Tibial nerve (tissue), 4 donors: Measurements from ENCODE around the gene PLCB2. TPM values are rescaled to one million over a fixed set of nuclear protein-coding genes. Genes with fewer than 3 reads are reported as not detected.

Source experiments
- DNase-seq, 2 donors: peaks; one replicate each; pipeline ENCODE4 v3.0.0-alpha.2; 2019; ENCODE audit warnings: low spot score in 2 of 2
- H3K27ac ChIP-seq, 4 donors: fragments of 200-600 bp; sonication (generic) in 3 of 4; one replicate each; pipeline ENCODE4 v1.5.1; 2017 to 2019; ENCODE audit warnings: mild to moderate bottlenecking in 1 of 4
- H3K27me3 ChIP-seq, 2 donors: fragments of 200-600 bp; sonication (generic) in 1 of 2; one replicate each; pipeline versions ENCODE4 v1.5.1 to v1.6.0; 2017 to 2019
- H3K36me3 ChIP-seq, 3 donors: fragments of 200-600 bp; sonication (generic); one replicate each; pipeline ENCODE4 v1.5.1; 2018 to 2019
- H3K4me1 ChIP-seq, 4 donors: fragments of 200-600 bp; sonication (generic) in 3 of 4; one replicate each; pipeline ENCODE4 v1.5.1; 2017 to 2019
- H3K4me3 ChIP-seq, 4 donors: fragments of 200-600 bp; sonication (generic) in 3 of 4; one replicate each; pipeline ENCODE4 v1.5.1; 2017 to 2019; ENCODE audit warnings: mild to moderate bottlenecking in 1 of 4, moderate library complexity in 1 of 4
- H3K9me3 ChIP-seq, 4 donors: fragments of 200-600 bp; sonication (generic) in 3 of 4; one replicate each; pipeline ENCODE4 v1.5.1; 2017 to 2019
- EP300 ChIP-seq, 2 donors: sonication (generic); formaldehyde crosslinking; IDR thresholded peaks; one replicate each; pipeline ENCODE4 v1.6.1; 2017; ENCODE audit warnings: antibody characterized with exemption in 2 of 2, mild to moderate bottlenecking in 1 of 2
- POLR2A ChIP-seq, 2 donors: fragments of 450-650 bp; IDR thresholded peaks; one replicate each; pipeline ENCODE4 v1.6.1; 2017; ENCODE audit warnings: antibody characterized with exemption in 2 of 2, mild to moderate bottlenecking in 2 of 2, moderate library complexity in 2 of 2
- WGBS, 2 donors: methylation state at CpG; one replicate each; pipeline ENCODE4 v1.1.5; 2018; 5-methylcytosine and 5-hydroxymethylcytosine counted together
- total RNA-seq, 4 donors: library from RNA; depleted of rRNA; stranded (reverse); fragments of >200 nt; gene quantifications; one replicate each; pipeline ENCODE4 v1.1.0, GENCODE V29; 2016
- TF ChIP-seq, protein P1 (sequence below), 5 experiments: fragments of 200-600 bp in 3 of 5; fragments of 450-650 bp in 2 of 5; sonication (generic) in 3 of 5; IDR thresholded peaks; one replicate each; pipeline ENCODE4 v1.5.1; 2016 to 2019; ENCODE audit warnings: antibody characterized with exemption in 5 of 5, mild to moderate bottlenecking in 3 of 5, moderate library complexity in 2 of 5

PLCB2 gene
- total RNA-seq, 4 donors from 2014 or later: 14.9 to 42.3 (median 17.0) TPM

DNA sequence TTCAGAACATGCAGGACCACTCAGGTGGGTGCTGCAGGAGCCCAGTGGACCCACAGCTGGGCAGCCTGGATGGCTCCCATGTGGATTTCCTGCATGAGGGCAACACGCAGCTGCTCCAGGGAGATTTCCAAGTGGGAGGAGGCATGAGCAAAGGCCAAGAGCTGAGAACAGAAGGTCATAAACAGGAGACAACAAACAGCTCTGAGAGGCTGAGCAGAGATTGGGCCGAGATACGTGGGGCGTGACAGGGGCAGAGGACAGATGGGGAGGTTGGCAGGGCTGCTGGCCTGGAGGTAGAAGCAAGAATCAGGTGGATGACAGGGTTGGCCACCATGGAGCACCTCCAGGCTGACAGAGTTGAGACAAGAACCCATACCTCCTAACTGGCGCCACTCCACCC lies 46.0 kb upstream of the PLCB2 start:
- DNase-seq: no peak
- H3K27ac ChIP-seq: peak overlapping the region in 1 of 4 donors; percentile 29
- peaks cover 0 to 30% (median 10%) of the 10 kb centered on the region in 4 donors for H3K4me1 ChIP-seq
- H3K9me3 ChIP-seq: no peaks in the 10 kb centered on the region
- TF ChIP-seq, protein P1, sequence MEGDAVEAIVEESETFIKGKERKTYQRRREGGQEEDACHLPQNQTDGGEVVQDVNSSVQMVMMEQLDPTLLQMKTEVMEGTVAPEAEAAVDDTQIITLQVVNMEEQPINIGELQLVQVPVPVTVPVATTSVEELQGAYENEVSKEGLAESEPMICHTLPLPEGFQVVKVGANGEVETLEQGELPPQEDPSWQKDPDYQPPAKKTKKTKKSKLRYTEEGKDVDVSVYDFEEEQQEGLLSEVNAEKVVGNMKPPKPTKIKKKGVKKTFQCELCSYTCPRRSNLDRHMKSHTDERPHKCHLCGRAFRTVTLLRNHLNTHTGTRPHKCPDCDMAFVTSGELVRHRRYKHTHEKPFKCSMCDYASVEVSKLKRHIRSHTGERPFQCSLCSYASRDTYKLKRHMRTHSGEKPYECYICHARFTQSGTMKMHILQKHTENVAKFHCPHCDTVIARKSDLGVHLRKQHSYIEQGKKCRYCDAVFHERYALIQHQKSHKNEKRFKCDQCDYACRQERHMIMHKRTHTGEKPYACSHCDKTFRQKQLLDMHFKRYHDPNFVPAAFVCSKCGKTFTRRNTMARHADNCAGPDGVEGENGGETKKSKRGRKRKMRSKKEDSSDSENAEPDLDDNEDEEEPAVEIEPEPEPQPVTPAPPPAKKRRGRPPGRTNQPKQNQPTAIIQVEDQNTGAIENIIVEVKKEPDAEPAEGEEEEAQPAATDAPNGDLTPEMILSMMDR (IDR thresholded peaks at IDR 0.05): no peak
- TF ChIP-seq EP300 (IDR thresholded peaks at IDR 0.05) (peak in 1 of 2 donors; percentile 12), POLR2A (IDR thresholded peaks at IDR 0.05) (no peak)
- no peaks in the 10 kb centered on the region for H3K36me3 ChIP-seq
- WGBS, 2 donors: 63 to 72% methylated on average over 5 of the region's 5 CpGs
- H3K27me3 ChIP-seq: no peaks in the 10 kb centered on the region
- H3K4me3 ChIP-seq: no peak overlapping the region

- DNase-seq: no peak
- peak overlapping the region in 1 of 4 donors; percentile 12 for H3K4me3 ChIP-seq
- 83 to 86% methylated on average over 7 of the region's 7 CpGs for WGBS, 2 donors
- H3K4me1 ChIP-seq: peaks cover 0 to 20% (median 3%) of the 10 kb centered on the region in 4 donors
- no peaks in the 10 kb centered on the region for H3K27me3 ChIP-seq
- H3K36me3 ChIP-seq: no peaks in the 10 kb centered on the region
- peak overlapping the region in 1 of 4 donors; percentile 73 for H3K27ac ChIP-seq
- H3K9me3 ChIP-seq: no peaks in the 10 kb centered on the region
- TF ChIP-seq, protein P1 (IDR thresholded peaks at IDR 0.05): no peak
- TF ChIP-seq POLR2A (IDR thresholded peaks at IDR 0.05) (no peak), EP300 (IDR thresholded peaks at IDR 0.05) (no peak)
Observed at GRCh38 chr15:40352281-40352901, 44.7 kb upstream of the PLCB2 start.

GRCh38 chr15:40349163-40349562 lies 41.4 kb upstream of the PLCB2 start:
- no peak for DNase-seq
- Histone ChIP-seq H3K4me3 (no peak overlapping the region), H3K27me3 (no peaks in the 10 kb centered on the region), H3K27ac (peak overlapping the region in 1 of 4 donors; percentile 81), H3K9me3 (no peaks in the 10 kb centered on the region), H3K36me3 (no peaks in the 10 kb centered on the region), H3K4me1 (peaks cover 0 to 37% (median 4%) of the 10 kb centered on the region in 4 donors)
- TF ChIP-seq EP300 (IDR thresholded peaks at IDR 0.05) (no peak), POLR2A (IDR thresholded peaks at IDR 0.05) (no peak)
- TF ChIP-seq, protein P1 (IDR thresholded peaks at IDR 0.05): no peak
- WGBS, 2 donors: 84 to 88% methylated on average over 5 of the region's 5 CpGs

- 84 to 88% methylated on average over 5 of the region's 5 CpGs for WGBS, 2 donors
- DNase-seq: no peak
- H3K9me3 ChIP-seq: no peaks in the 10 kb centered on the region
- H3K4me3 ChIP-seq: no peak overlapping the region
- peaks cover 0 to 37% (median 7%) of the 10 kb centered on the region in 4 donors for H3K4me1 ChIP-seq
- H3K36me3 ChIP-seq: no peaks in the 10 kb centered on the region
- H3K27me3 ChIP-seq: no peaks in the 10 kb centered on the region
- TF ChIP-seq, protein P1 (IDR thresholded peaks at IDR 0.05): no peak
- TF ChIP-seq EP300 (IDR thresholded peaks at IDR 0.05): no peak
- TF ChIP-seq POLR2A (IDR thresholded peaks at IDR 0.05): no peak
- peak overlapping the region in 1 of 4 donors; percentile 81 for H3K27ac ChIP-seq
Observed at GRCh38 chr15:40348474-40348870, 40.7 kb upstream of the PLCB2 start.

GRCh38 chr15:40347559-40348473 lies 40.1 kb upstream of the PLCB2 start:
- H3K27me3 ChIP-seq: no peaks in the 10 kb centered on the region
- TF ChIP-seq EP300 (IDR thresholded peaks at IDR 0.05) (no peak), POLR2A (IDR thresholded peaks at IDR 0.05) (no peak)
- TF ChIP-seq, protein P1 (IDR thresholded peaks at IDR 0.05): no peak
- peaks cover 0 to 42% (median 7%) of the 10 kb centered on the region in 4 donors for H3K4me1 ChIP-seq
- H3K4me3 ChIP-seq: no peak overlapping the region
- H3K36me3 ChIP-seq: no peaks in the 10 kb centered on the region
- DNase-seq: no peak
- H3K27ac ChIP-seq: peak overlapping the region in 1 of 4 donors; percentile 81
- H3K9me3 ChIP-seq: no peaks in the 10 kb centered on the region
- 89 to 93% methylated on average over 11 of the region's 11 CpGs for WGBS, 2 donors
